NOMO-1 treated with DMSO at 0.1 percent for 48 hours (cell line): ENCODE data around the gene KRTAP5-1.

ENCODE experiments used
- DNase-seq: peaks from one replicate; lab custom pipeline; 2025; ENCODE audit not compliant: unreplicated experiment; lab: John Stamatoyannopoulos, UW

The KRTAP5-1 gene

GRCh38 chr11:1545432-1545831, 39.7 kb downstream of the KRTAP5-1 start:
- DNase-seq = no peak

GRCh38 chr11:1544536-1544935, 40.5 kb downstream of the KRTAP5-1 start:
- no peak for DNase-seq

GRCh38 chr11:1543606-1544263, 41.3 kb downstream of the KRTAP5-1 start:
- DNase-seq = no peak

- no peak for DNase-seq
Observed at GRCh38 chr11:1542267-1542666, 42.8 kb downstream of the KRTAP5-1 start.

GRCh38 chr11:1541474-1542204, 43.4 kb downstream of the KRTAP5-1 start:
- no peak for DNase-seq

- no peak for DNase-seq
Observed at GRCh38 chr11:1540074-1540473, 45.0 kb downstream of the KRTAP5-1 start.

- no peak for DNase-seq
Observed at GRCh38 chr11:1538153-1538552, 46.9 kb downstream of the KRTAP5-1 start.

GRCh38 chr11:1536065-1536843, 48.8 kb downstream of the KRTAP5-1 start:
- no peak for DNase-seq

- no peak for DNase-seq
Observed at GRCh38 chr11:1534682-1535081, 50.4 kb downstream of the KRTAP5-1 start.
